Lung (tissue), 12 donors: ENCODE data around the gene RABGAP1. TPM values are rescaled to one million over a fixed set of nuclear protein-coding genes. Genes with fewer than 3 reads are reported as not detected.

Source experiments
- ATAC-seq: fragments of 200-7000 bp; cut with Tn5 transposase; one replicate; pipeline ENCODE4 v1.9.1; 2020; ENCODE audit warnings: moderate number of reproducible peaks; ENCODE audit not compliant: insufficient read depth, low FRiP score
- DNase-seq, 3 donors: peaks; one replicate each; pipeline ENCODE4 v3.0.0-alpha.2; 2013 to 2017
- H3K27ac ChIP-seq, 2 donors: one replicate each; pipeline ENCODE4 v1.5.1; 2013; ENCODE audit warnings: mild to moderate bottlenecking in 2 of 2, moderate library complexity in 2 of 2, control low read depth in 1 of 2, inconsistent platforms in 1 of 2, low read depth in 1 of 2, low read length in 1 of 2
- H3K27me3 ChIP-seq, 3 donors: one replicate each; pipeline ENCODE4 v1.5.1; 2013; ENCODE audit warnings: low read length in 2 of 3; ENCODE audit not compliant: control insufficient read depth in 3 of 3, insufficient read depth in 3 of 3
- H3K36me3 ChIP-seq, 4 donors: one replicate each; pipeline ENCODE4 v1.5.1; 2013; ENCODE audit warnings: low read length in 4 of 4, mild to moderate bottlenecking in 1 of 4, moderate library complexity in 1 of 4; ENCODE audit not compliant: control insufficient read depth in 4 of 4, insufficient read depth in 4 of 4
- H3K4me1 ChIP-seq, 5 donors: one replicate each; pipeline ENCODE4 v1.5.1; 2013; ENCODE audit warnings: low read length in 5 of 5, mild to moderate bottlenecking in 2 of 5, moderate library complexity in 1 of 5; ENCODE audit not compliant: control insufficient read depth in 5 of 5, insufficient read depth in 5 of 5
- H3K4me3 ChIP-seq: one replicate; pipeline ENCODE4 v1.5.1; 2013; ENCODE audit warnings: mild to moderate bottlenecking, control low read depth, moderate library complexity
- H3K9ac ChIP-seq, 2 donors: one replicate each; pipeline ENCODE4 v1.5.1; 2013; ENCODE audit warnings: low read length in 2 of 2, control low read depth in 1 of 2; ENCODE audit not compliant: insufficient read depth in 1 of 2
- H3K9me3 ChIP-seq, 4 donors: one replicate each; pipeline ENCODE4 v1.5.1; 2013; ENCODE audit warnings: low read length in 3 of 4, mild to moderate bottlenecking in 1 of 4, moderate library complexity in 1 of 4; ENCODE audit not compliant: control insufficient read depth in 4 of 4, insufficient read depth in 3 of 4
- WGBS, 2 donors: extraction: QIAGEN DNeasy Blood & Tissue Kit; methylation state at CpG; one replicate each; pipeline ENCODE4 v1.1.7; 2013; 5-methylcytosine and 5-hydroxymethylcytosine counted together
- polyA plus RNA-seq, 2 donors: library from polyadenylated mRNA; stranded (reverse); fragments of 200-250 nt; gene quantifications; one replicate each; pipeline ENCODE4 v1.2.1, GENCODE V29; 2013
- total RNA-seq, 2 donors: library from RNA; depleted of rRNA in 1 of 2; stranded (reverse); fragments of >200 nt in 1 of 2; gene quantifications; one replicate each; pipeline ENCODE4 v1.2.1, GENCODE V29; 2014 to 2021
- TF ChIP-seq, protein P1 (sequence below): IDR thresholded peaks from 2 replicates; pipeline ENCODE4 v1.5.1; 2012; ENCODE audit warnings: mild to moderate bottlenecking; ENCODE audit errors: control extremely low read depth, extremely low read depth
- donor health status: control.
- donor health status: control.
- donor health status: Bipolar disorder and iron deficiency.
- donor health status: healthy.
- donor health status: DM: yes; HTN: yes; CAD: no.

Gene RABGAP1
- total and polyA plus RNA-seq, 4 donors: 9.6 to 103 (median 34.9) TPM

DNA sequence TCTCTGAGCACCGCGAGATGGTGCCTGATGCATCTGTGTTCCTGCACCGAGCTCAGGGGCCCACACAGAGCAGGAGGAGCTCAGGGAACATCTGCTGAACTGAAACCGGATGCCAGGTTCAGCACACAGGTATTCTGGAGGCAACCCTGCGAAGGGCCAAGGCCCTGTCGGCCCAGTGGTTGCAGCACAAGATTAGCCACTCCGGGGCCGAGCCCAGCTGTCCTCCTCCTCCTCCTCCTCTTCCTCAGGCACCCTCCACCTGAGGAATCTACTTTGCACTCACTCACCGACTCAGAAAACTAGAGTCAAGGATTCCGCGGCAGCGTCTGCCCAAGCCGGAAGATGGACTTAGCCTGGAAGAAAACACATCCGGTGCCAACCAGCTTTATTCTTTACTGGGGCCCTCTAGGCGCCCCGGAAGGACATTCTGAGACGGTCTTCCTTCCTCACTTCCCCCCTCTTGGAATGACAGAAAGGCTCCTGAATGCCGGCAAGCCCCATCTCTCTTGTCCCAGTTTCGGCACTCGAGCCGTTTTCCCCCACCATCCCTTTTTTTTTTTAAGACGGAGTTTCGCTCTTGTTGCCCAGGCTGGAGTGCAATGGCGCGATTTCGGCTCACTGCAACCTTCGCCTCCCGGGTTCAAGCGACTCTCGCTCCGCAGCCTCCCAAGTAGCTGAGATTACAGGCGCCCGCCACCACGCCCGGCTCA lies 27.7 kb upstream of the RABGAP1 start, which contains the start of gene ZBTB6:
ZBTB6 (minus strand) TSS at position 360 of the 710 bp plus-strand sequence. CDS start 1,251 bp downstream, outside the sequence.
- TF ChIP-seq, protein P1, sequence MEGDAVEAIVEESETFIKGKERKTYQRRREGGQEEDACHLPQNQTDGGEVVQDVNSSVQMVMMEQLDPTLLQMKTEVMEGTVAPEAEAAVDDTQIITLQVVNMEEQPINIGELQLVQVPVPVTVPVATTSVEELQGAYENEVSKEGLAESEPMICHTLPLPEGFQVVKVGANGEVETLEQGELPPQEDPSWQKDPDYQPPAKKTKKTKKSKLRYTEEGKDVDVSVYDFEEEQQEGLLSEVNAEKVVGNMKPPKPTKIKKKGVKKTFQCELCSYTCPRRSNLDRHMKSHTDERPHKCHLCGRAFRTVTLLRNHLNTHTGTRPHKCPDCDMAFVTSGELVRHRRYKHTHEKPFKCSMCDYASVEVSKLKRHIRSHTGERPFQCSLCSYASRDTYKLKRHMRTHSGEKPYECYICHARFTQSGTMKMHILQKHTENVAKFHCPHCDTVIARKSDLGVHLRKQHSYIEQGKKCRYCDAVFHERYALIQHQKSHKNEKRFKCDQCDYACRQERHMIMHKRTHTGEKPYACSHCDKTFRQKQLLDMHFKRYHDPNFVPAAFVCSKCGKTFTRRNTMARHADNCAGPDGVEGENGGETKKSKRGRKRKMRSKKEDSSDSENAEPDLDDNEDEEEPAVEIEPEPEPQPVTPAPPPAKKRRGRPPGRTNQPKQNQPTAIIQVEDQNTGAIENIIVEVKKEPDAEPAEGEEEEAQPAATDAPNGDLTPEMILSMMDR: no peak
- peak within 1 kb of the TSS; percentile 72 to 74 for H3K9ac ChIP-seq
- peak; percentile 79 to 93 (median 91) for DNase-seq
- H3K9me3 ChIP-seq: no peaks in the 10 kb centered on the region
- H3K27me3 ChIP-seq: no peaks in the 10 kb centered on the region
- H3K4me1 ChIP-seq: peaks cover 0 to 10% (median 3%) of the 10 kb centered on the region in 5 donors
- peak; percentile 94 for ATAC-seq
- 0 to 1% methylated on average over 35 of the region's 35 CpGs for WGBS, 2 donors
- H3K27ac ChIP-seq: peak within 1 kb of the TSS; percentile 79 to 90
- H3K36me3 ChIP-seq: peaks cover 3 to 13% (median 6%) of the 10 kb centered on the region in 4 donors
- H3K4me3 ChIP-seq: peak within 1 kb of the TSS; percentile 96

DNA sequence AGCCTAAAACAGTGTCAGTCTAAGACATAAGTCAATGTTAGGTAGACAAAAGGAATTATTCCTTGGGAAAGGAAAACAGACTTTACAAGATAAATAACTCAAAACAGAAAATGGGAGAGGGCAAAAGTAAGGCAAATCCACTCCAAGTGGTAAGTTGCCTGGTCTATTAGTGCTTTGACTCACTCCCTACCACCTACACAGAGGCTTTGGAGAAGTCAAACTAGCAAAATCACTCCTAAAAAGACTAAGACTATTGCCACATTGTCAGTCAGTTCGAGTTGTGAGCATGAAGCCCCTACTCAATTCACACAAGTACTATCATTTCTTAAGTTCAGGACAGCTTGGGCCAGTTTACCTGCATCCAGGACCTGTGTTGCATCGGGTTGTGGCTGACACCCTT lies 22.5 kb upstream of the RABGAP1 start:
- no peaks in the 10 kb centered on the region for H3K27me3 ChIP-seq
- H3K27ac ChIP-seq: no peak overlapping the region
- no peaks in the 10 kb centered on the region for H3K9me3 ChIP-seq
- H3K4me1 ChIP-seq: peaks cover 0 to 3% (median 0%) of the 10 kb centered on the region in 5 donors
- no peak for DNase-seq
- WGBS, 2 donors: 91 to 94% methylated on average over 2 of the region's 2 CpGs
- H3K36me3 ChIP-seq: peaks cover 3 to 6% (median 6%) of the 10 kb centered on the region in 4 donors
- TF ChIP-seq, protein P1: no peak
- no peak overlapping the region for H3K4me3 ChIP-seq
- no peak overlapping the region for H3K9ac ChIP-seq
- ATAC-seq: no peak

DNA sequence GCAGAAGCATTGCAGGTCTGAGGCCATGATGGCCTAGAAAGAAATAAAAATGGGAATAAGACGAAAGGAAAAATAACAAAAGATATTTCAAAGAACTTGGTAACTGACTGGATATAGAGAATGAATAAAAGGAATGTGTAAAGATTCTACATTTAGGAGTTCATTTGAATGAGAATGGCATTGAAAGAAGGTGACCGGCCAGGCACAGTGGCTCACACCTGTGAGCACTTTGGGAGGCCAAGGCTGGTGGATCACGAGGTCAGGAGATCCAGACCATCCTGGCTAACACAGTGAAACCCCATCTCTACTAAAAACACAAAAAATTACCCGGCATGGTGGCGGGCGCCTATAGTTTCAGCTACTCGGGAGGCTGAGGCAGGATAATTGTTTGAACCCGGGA lies 18.1 kb upstream of the RABGAP1 start:
- no peak overlapping the region for H3K9ac ChIP-seq
- no peak overlapping the region for H3K27ac ChIP-seq
- H3K4me3 ChIP-seq: no peak overlapping the region
- H3K4me1 ChIP-seq: peaks cover 0 to 3% (median 0%) of the 10 kb centered on the region in 5 donors
- H3K36me3 ChIP-seq: peaks cover 3 to 7% (median 6%) of the 10 kb centered on the region in 4 donors
- WGBS, 2 donors: 93 to 95% methylated on average over 8 of the region's 8 CpGs
- TF ChIP-seq, protein P1: no peak
- no peaks in the 10 kb centered on the region for H3K9me3 ChIP-seq
- no peak for DNase-seq
- H3K27me3 ChIP-seq: no peaks in the 10 kb centered on the region
- no peak for ATAC-seq
